Measurements from ENCODE around the gene CRLF1. TPM values are rescaled to one million over a fixed set of nuclear protein-coding genes. Genes with fewer than 3 reads are reported as not detected.

The CRLF1 gene, protein sequence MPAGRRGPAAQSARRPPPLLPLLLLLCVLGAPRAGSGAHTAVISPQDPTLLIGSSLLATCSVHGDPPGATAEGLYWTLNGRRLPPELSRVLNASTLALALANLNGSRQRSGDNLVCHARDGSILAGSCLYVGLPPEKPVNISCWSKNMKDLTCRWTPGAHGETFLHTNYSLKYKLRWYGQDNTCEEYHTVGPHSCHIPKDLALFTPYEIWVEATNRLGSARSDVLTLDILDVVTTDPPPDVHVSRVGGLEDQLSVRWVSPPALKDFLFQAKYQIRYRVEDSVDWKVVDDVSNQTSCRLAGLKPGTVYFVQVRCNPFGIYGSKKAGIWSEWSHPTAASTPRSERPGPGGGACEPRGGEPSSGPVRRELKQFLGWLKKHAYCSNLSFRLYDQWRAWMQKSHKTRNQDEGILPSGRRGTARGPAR
- 0.61 and 2.6 TPM in 2 replicates for total RNA-seq (2022)
- Bru-seq, nascent RNA: percentile 7 among the genes with signal in this experiment
- BruChase-seq, experiment 1, labeled RNA remaining after a 2-hour chase: percentile 6 among the genes with signal in this experiment
- percentile 10 among the genes with signal in this experiment for BruChase-seq, experiment 2, labeled RNA remaining after a 6-hour chase
- long read RNA-seq, partial matches to known transcripts: 0 of 72 reads
- long read RNA-seq, other reads (novel, unspliced or antisense): 70 of 72 reads

DNA sequence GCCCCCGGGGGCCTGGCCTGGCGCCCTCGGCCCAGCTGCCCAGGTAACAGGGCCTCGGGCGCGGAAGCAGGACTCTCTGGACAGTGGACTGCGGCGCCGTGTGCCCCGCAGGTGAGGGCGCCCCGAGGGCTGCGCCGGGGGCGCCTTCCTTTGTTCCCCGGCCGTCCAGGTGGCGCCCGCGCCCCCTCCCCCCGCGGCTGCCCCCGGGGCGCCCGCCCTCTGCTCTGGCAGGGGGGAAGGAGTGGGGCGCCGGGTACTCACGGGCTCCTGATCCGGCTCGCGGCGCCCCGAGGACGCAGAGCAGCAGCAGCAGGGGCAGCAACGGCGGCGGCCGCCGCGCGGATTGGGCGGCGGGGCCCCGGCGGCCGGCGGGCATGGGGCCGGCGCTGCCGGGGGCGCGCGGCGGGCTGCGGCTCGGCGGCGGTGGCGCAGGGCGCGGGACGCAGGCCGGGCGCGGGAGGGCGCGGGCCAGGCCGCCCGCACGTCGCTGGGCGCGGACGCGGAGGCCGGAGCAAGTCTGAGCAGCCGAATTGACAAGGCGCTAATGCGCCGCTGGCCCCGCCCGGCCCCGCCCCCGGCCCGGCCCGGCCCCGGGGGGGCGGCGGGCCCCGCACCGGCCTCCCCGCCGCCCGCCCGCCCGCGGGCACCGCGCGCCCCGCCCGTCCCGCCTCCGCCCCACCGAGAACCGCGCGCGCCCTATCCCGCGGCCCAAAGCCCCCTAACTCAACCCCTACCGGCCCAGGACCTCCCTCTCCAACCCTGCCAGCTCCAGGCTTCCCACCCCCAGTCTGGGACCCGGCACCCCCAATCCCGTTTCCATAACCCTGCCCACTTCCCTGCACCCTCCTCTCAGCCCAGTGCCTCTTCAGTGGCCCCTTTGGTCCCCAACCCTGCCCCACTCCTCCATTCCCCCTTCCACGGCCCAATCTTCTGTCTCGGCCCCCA, at the start of gene CRLF1:
CRLF1 (minus strand) TSS at position 519 of the 945 bp plus-strand sequence; CDS start at position 376, 143 bp downstream.
- BruUV-seq (replicated peaks): no TSS peak
- ChIA-PET CTCF (interaction anchor here (0.7 kb wide), 1 partner anchor 9 kb away, joined by 3 read pairs; no protein-coding TSS in a partner anchor), POLR2A (no interaction called here)
- no peak within 1 kb of the TSS for H3K27ac Mint-ChIP-seq (ENCODE audit: unreplicated experiment)
- Histone ChIP-seq H3K27me3 (replicated peaks; ENCODE audit: control insufficient read depth, insufficient read depth, low read length) (peaks cover 9% of the 10 kb centered on the region), H3K36me3 (ENCODE audit: control insufficient read depth, insufficient read depth, low read length) (no peaks in the 10 kb centered on the region), H3K9me3 (no peaks in the 10 kb centered on the region), H3K4me1 (peaks cover 26% of the 10 kb centered on the region), H3K4me3 (ENCODE audit: low read depth, low read length) (peak within 1 kb of the TSS; percentile 23)
- H3K27me3 Mint-ChIP-seq (ENCODE audit: insufficient read depth, unreplicated experiment): peaks cover 29% of the 10 kb centered on the region
- H3K36me3 Mint-ChIP-seq (ENCODE audit: insufficient read depth, unreplicated experiment): no peaks in the 10 kb centered on the region
- DNase-seq: no peak
- TF ChIP-seq, protein P1, sequence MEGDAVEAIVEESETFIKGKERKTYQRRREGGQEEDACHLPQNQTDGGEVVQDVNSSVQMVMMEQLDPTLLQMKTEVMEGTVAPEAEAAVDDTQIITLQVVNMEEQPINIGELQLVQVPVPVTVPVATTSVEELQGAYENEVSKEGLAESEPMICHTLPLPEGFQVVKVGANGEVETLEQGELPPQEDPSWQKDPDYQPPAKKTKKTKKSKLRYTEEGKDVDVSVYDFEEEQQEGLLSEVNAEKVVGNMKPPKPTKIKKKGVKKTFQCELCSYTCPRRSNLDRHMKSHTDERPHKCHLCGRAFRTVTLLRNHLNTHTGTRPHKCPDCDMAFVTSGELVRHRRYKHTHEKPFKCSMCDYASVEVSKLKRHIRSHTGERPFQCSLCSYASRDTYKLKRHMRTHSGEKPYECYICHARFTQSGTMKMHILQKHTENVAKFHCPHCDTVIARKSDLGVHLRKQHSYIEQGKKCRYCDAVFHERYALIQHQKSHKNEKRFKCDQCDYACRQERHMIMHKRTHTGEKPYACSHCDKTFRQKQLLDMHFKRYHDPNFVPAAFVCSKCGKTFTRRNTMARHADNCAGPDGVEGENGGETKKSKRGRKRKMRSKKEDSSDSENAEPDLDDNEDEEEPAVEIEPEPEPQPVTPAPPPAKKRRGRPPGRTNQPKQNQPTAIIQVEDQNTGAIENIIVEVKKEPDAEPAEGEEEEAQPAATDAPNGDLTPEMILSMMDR (IDR thresholded peaks at IDR 0.05; ENCODE audit: insufficient read depth in 1 of 2, low read depth in 1 of 2, low read length in 1 of 2, severe bottlenecking in 1 of 2, unreplicated experiment in 1 of 2): no peak
- peaks cover 14% of the 10 kb centered on the region for H3K4me1 Mint-ChIP-seq (ENCODE audit: low read depth, unreplicated experiment)
- intact Hi-C loops (cut with micrococcal nuclease; ENCODE audit: unreplicated experiment): loop anchor here (1.0 kb wide), 1 partner anchor 13 kb away; no protein-coding TSS in a partner anchor
- H3K4me3 Mint-ChIP-seq (ENCODE audit: unreplicated experiment): peak within 1 kb of the TSS; percentile 66
- no peaks in the 10 kb centered on the region for H3K9me3 Mint-ChIP-seq (ENCODE audit: unreplicated experiment)

GRCh38 chr19:18655173-18655844, 48.7 kb upstream of the CRLF1 start:
- CTCF ChIA-PET: no interaction called here
- DNase-seq: no peak
- H3K27ac Mint-ChIP-seq (ENCODE audit: unreplicated experiment): no peak overlapping the region
- H3K36me3 Mint-ChIP-seq (ENCODE audit: insufficient read depth, unreplicated experiment): peaks cover 5% of the 10 kb centered on the region
- Histone ChIP-seq H3K9me3 (no peaks in the 10 kb centered on the region), H3K4me3 (ENCODE audit: low read depth, low read length) (no peak overlapping the region), H3K27me3 (replicated peaks; ENCODE audit: control insufficient read depth, insufficient read depth, low read length) (no peaks in the 10 kb centered on the region), H3K4me1 (peaks cover 4% of the 10 kb centered on the region; the same call in 1 of the 2 replicates), H3K36me3 (ENCODE audit: control insufficient read depth, insufficient read depth, low read length) (no peaks in the 10 kb centered on the region)
- intact Hi-C loops (cut with micrococcal nuclease; ENCODE audit: unreplicated experiment): no loop called here
- TF ChIP-seq, protein P1 (IDR thresholded peaks at IDR 0.05; ENCODE audit: insufficient read depth in 1 of 2, low read depth in 1 of 2, low read length in 1 of 2, severe bottlenecking in 1 of 2, unreplicated experiment in 1 of 2): no peak
- no peak overlapping the region for H3K4me3 Mint-ChIP-seq (ENCODE audit: unreplicated experiment)
- BruUV-seq (replicated peaks): no TSS peak
- no peaks in the 10 kb centered on the region for H3K27me3 Mint-ChIP-seq (ENCODE audit: insufficient read depth, unreplicated experiment)
- H3K9me3 Mint-ChIP-seq (ENCODE audit: unreplicated experiment): peaks cover 6% of the 10 kb centered on the region
- POLR2A ChIA-PET: no interaction called here
- H3K4me1 Mint-ChIP-seq (ENCODE audit: low read depth, unreplicated experiment): peaks cover 10% of the 10 kb centered on the region
